HCT116 (cell line): Measurements from ENCODE around the gene CDH13. TPM values are rescaled to one million over a fixed set of nuclear protein-coding genes. Genes with fewer than 3 reads are reported as not detected.

Source experiments
- ATAC-seq: fragments of 200-7000 bp; cut with Tn5 transposase; 2 replicates; pipeline ENCODE4 v1.9.1; 2020; ENCODE audit warnings: mild to moderate bottlenecking, moderate library complexity
- BruUV-seq: library from RNA; stranded (reverse); fragments of 400-500 nt; replicated peaks from 2 replicates; lab custom pipeline; 2021; lab: Mats Ljungman, UMichigan
- CTCF ChIA-PET: fragments of 300-600 bp; sonication (Branson Sonifier 250); formaldehyde crosslinking; loops from one replicate; lab custom pipeline; 2021; ENCODE audit warnings: antibody characterized with exemption; lab: Charles Lee
- POLR2A ChIA-PET: fragments of 300-600, 350-600 bp; sonication (Branson Sonifier 250); formaldehyde crosslinking; loops from one replicate; lab custom pipeline; 2021; ENCODE audit warnings: antibody characterized with exemption; lab: Charles Lee
- RAD21 ChIA-PET, 2 experiments: fragments of 300-600 bp; sonication (Branson Sonifier 250); formaldehyde crosslinking; loops; one replicate each; lab custom pipeline; 2023; ENCODE audit warnings: low total read pairs in 2 of 2; ENCODE audit not compliant: uncharacterized antibody in 2 of 2, unreplicated experiment in 2 of 2, low non-redundant PET in 1 of 2; lab: Charles Lee
- DNase-seq: peaks from one replicate; pipeline ENCODE4 v3.0.0-alpha.2; 2010; ENCODE audit warnings: low read depth, low spot score
- H2AFZ ChIP-seq: fragments of 200-600 bp; shearing (Covaris generic), sonication (generic); 2 replicates; pipeline ENCODE4 v1.6.1; 2017; ENCODE audit warnings: low read depth, mixed run types, mixed read lengths, antibody characterized with exemption, low read length; ENCODE audit not compliant: poor library complexity, severe bottlenecking
- H3K27ac ChIP-seq: 2 replicates; pipeline ENCODE4 v1.5.1; 2012; ENCODE audit warnings: low read depth, low read length
- H3K27me3 ChIP-seq: fragments of 200-600 bp; sonication (generic); 2 replicates; pipeline ENCODE4 v1.6.1; 2016; ENCODE audit warnings: mixed run types, low read length, mixed read lengths; ENCODE audit not compliant: insufficient read depth
- H3K36me3 ChIP-seq, 2 experiments: fragments of 200-500 bp in 1 of 2; fragments of 200-600 bp in 1 of 2; sonication (Bioruptor generic) in 1 of 2; sonication (generic) in 1 of 2; 2 replicates each; pipeline versions ENCODE4 v1.5.1 to v1.6.1; 2014 to 2016; ENCODE audit warnings: low read length in 2 of 2, inconsistent platforms in 1 of 2, mixed read lengths in 1 of 2, mixed run types in 1 of 2; ENCODE audit not compliant: insufficient read depth in 2 of 2, control insufficient read depth in 1 of 2
- H3K4me1 ChIP-seq, 2 experiments: fragments of 200-600 bp in 1 of 2; sonication (generic) in 1 of 2; 2 replicates each; pipeline versions ENCODE4 v1.5.1 to v1.6.1; 2012 to 2017; ENCODE audit warnings: low read length in 2 of 2, inconsistent platforms in 1 of 2, mild to moderate bottlenecking in 1 of 2, mixed read lengths in 1 of 2, mixed run types in 1 of 2, moderate library complexity in 1 of 2; ENCODE audit not compliant: insufficient read depth in 2 of 2, control insufficient read depth in 1 of 2
- H3K4me2 ChIP-seq: fragments of 200-600 bp; sonication (generic); 2 replicates; pipeline ENCODE4 v1.6.1; 2017; ENCODE audit warnings: mixed run types, low read length, mixed read lengths
- H3K4me3 ChIP-seq, 2 experiments: fragments of 200-600 bp in 1 of 2; sonication (generic) in 1 of 2; replicated peaks in 1 of 2; 2 replicates each; pipeline ENCODE4 v1.5.1; 2011 to 2016; ENCODE audit warnings: low read length in 2 of 2, control low read depth in 1 of 2, low read depth in 1 of 2, mild to moderate bottlenecking in 1 of 2, mixed read lengths in 1 of 2, mixed run types in 1 of 2
- H3K79me2 ChIP-seq: fragments of 200-600 bp; sonication (generic); 2 replicates; pipeline ENCODE4 v1.6.1; 2017; ENCODE audit warnings: mild to moderate bottlenecking, mixed run types, low read length, moderate library complexity, mixed read lengths; ENCODE audit not compliant: insufficient read depth
- H3K9ac ChIP-seq: fragments of 200-600 bp; sonication (generic); 2 replicates; pipeline ENCODE4 v1.6.1; 2016; ENCODE audit warnings: low read length, mixed read lengths
- H3K9me2 ChIP-seq: fragments of 200-600 bp; sonication (generic), shearing (Covaris generic); 2 replicates; pipeline ENCODE4 v1.6.1; 2017; ENCODE audit warnings: mixed run types, mild to moderate bottlenecking, moderate library complexity; ENCODE audit not compliant: insufficient read depth
- H3K9me3 ChIP-seq, 2 experiments: fragments of 200-500 bp in 1 of 2; fragments of 200-600 bp in 1 of 2; sonication (Bioruptor generic) in 1 of 2; sonication (generic) in 1 of 2; 2 replicates each; pipeline ENCODE4 v1.6.1; 2014 to 2017; ENCODE audit warnings: low read length in 2 of 2, mixed read lengths in 2 of 2, inconsistent platforms in 1 of 2, low read depth in 1 of 2, mild to moderate bottlenecking in 1 of 2, mixed run types in 1 of 2, moderate library complexity in 1 of 2; ENCODE audit not compliant: control insufficient read depth in 1 of 2, insufficient read depth in 1 of 2
- H4K20me1 ChIP-seq: fragments of 200-600 bp; sonication (generic), shearing (Covaris generic); 2 replicates; pipeline ENCODE4 v1.6.1; 2017; ENCODE audit warnings: mixed run types, mild to moderate bottlenecking, moderate library complexity; ENCODE audit not compliant: insufficient read depth
- ATF3 ChIP-seq: IDR thresholded peaks from 2 replicates; pipeline ENCODE4 v1.6.1; 2012
- CTCF ChIP-seq, 3 experiments: fragments of 200-600 bp in 1 of 3; sonication (generic) in 1 of 3; IDR thresholded peaks in 2 of 3; conservative IDR thresholded peaks in 1 of 3; 2 replicates each; pipeline ENCODE4 v1.5.1; 2012 to 2017; ENCODE audit warnings: low read depth in 2 of 3, low read length in 2 of 3, antibody characterized with exemption in 1 of 3, borderline replicate concordance in 1 of 3, control low read depth in 1 of 3, mild to moderate bottlenecking in 1 of 3, mixed read lengths in 1 of 3, mixed run types in 1 of 3, moderate library complexity in 1 of 3; ENCODE audit not compliant: insufficient read depth in 1 of 3
- ELF1 ChIP-seq: IDR thresholded peaks from 2 replicates; pipeline ENCODE4 v1.6.1; 2012; ENCODE audit warnings: low read depth, borderline replicate concordance
- EZH2 ChIP-seq: fragments of 200-600 bp; sonication (generic); IDR thresholded peaks from 2 replicates; pipeline ENCODE4 v1.6.1; 2017; ENCODE audit warnings: antibody characterized with exemption, mixed run types
- POLR2A ChIP-seq: IDR thresholded peaks from 2 replicates; pipeline ENCODE4 v1.7.0; 2011; ENCODE audit warnings: borderline replicate concordance; ENCODE audit not compliant: insufficient read depth, insufficient read length; ENCODE audit errors: extremely low read depth
- RAD21 ChIP-seq: IDR thresholded peaks from 2 replicates; pipeline ENCODE4 v1.6.1; 2012; ENCODE audit warnings: low read depth, mild to moderate bottlenecking
- REST ChIP-seq: IDR thresholded peaks from 2 replicates; pipeline ENCODE4 v1.6.1; 2012; ENCODE audit warnings: low read depth
- SP1 ChIP-seq: IDR thresholded peaks from 2 replicates; pipeline ENCODE4 v1.6.1; 2012; ENCODE audit warnings: low read depth
- SRF ChIP-seq: IDR thresholded peaks from 2 replicates; pipeline ENCODE4 v1.6.1; 2012; ENCODE audit warnings: low read depth
- YY1 ChIP-seq: IDR thresholded peaks from 2 replicates; pipeline ENCODE4 v1.6.1; 2011; ENCODE audit warnings: low read length, low read depth, moderate library complexity, mild to moderate bottlenecking; ENCODE audit not compliant: insufficient replicate concordance; ENCODE audit errors: extremely low read depth
- ZBTB33 ChIP-seq: IDR thresholded peaks from 2 replicates; pipeline ENCODE4 v1.6.1; 2011; ENCODE audit warnings: mild to moderate bottlenecking, low read length, moderate library complexity; ENCODE audit not compliant: insufficient replicate concordance; ENCODE audit errors: extremely low read depth
- ZFX ChIP-seq: fragments of 450-650 bp; IDR thresholded peaks from 2 replicates; pipeline ENCODE4 v1.6.1; 2017
- intact Hi-C: fragments of 100-400 bp; cut with micrococcal nuclease; formaldehyde crosslinking; loops from 2 replicates; pipeline ENCODE4 v1.10.0; 2022
- total RNA-seq: library from RNA; stranded (reverse); gene quantifications from one replicate; pipeline ENCODE4 v1.2.1, GENCODE V29; 2021; ENCODE audit not compliant: unreplicated experiment

The CDH13 gene
- total RNA-seq, 1 experiment from 2014 or later: not detected

- no peak for TF ChIP-seq ATF3
- TF ChIP-seq RAD21: no peak
- TF ChIP-seq SP1: no peak
- TF ChIP-seq ELF1: no peak
- RAD21 ChIA-PET: no interaction called here
- POLR2A ChIA-PET: no interaction called here
- no peaks in the 10 kb centered on the region for H3K36me3 ChIP-seq
- no peak for ATAC-seq
- no peaks in the 10 kb centered on the region for H4K20me1 ChIP-seq
- no peak overlapping the region for H2AFZ ChIP-seq
- no peaks in the 10 kb centered on the region for H3K9me2 ChIP-seq
- no peak overlapping the region for H3K9ac ChIP-seq
- no peak overlapping the region for H3K4me3 ChIP-seq
- no peaks in the 10 kb centered on the region for H3K79me2 ChIP-seq
- H3K27ac ChIP-seq: no peak overlapping the region
- DNase-seq: no peak
- CTCF ChIA-PET: no interaction called here
- BruUV-seq: no TSS peak
- no peak overlapping the region for H3K4me2 ChIP-seq
- H3K4me1 ChIP-seq: no peaks in the 10 kb centered on the region
- no peaks in the 10 kb centered on the region for H3K27me3 ChIP-seq
- intact Hi-C loops: no loop called here
- H3K9me3 ChIP-seq: peaks cover 11 to 37% of the 10 kb centered on the region in 2 experiments; a peak in 3 of 4 replicates
Measured at GRCh38 chr16:83174671-83175070, 547.9 kb downstream of the CDH13 start.

- Histone ChIP-seq H3K4me3 (no peak overlapping the region), H3K27ac (no peak overlapping the region), H3K9me3 (peaks cover 14 to 27% of the 10 kb centered on the region in 2 experiments; a peak in 2 of 4 replicates), H3K79me2 (no peaks in the 10 kb centered on the region), H3K27me3 (no peaks in the 10 kb centered on the region), H3K9me2 (no peaks in the 10 kb centered on the region), H3K4me2 (no peak overlapping the region), H3K4me1 (no peaks in the 10 kb centered on the region), H3K36me3 (no peaks in the 10 kb centered on the region), H4K20me1 (no peaks in the 10 kb centered on the region), H2AFZ (no peak overlapping the region), H3K9ac (no peak overlapping the region)
- no TSS peak for BruUV-seq
- no peak for DNase-seq
- ChIA-PET CTCF (no interaction called here), RAD21 (no interaction called here), POLR2A (no interaction called here)
- intact Hi-C loops: no loop called here
- no peak for ATAC-seq
- TF ChIP-seq REST (no peak), RAD21 (no peak), ZBTB33 (no peak), YY1 (no peak), CTCF (IDR thresholded peaks at IDR 0.05 in 2 of 3, conservative IDR thresholded peaks at IDR 0.05 in 1 of 3; ENCODE audit: borderline replicate concordance in 1 of 3, insufficient read depth in 1 of 3, low read depth in 2 of 3, low read length in 2 of 3) (no peak), POLR2A (no peak), ATF3 (no peak), SRF (no peak), EZH2 (no peak), ZFX (no peak), ELF1 (no peak)
Measured at GRCh38 chr16:83176802-83177201, 550.0 kb downstream of the CDH13 start.
